LNCAP (cell line): ENCODE results near the gene MCOLN3.

Experiments
- CTCF ChIP-seq: fragments of 450-650 bp; IDR thresholded peaks from 2 replicates; pipeline ENCODE4 v1.5.1; 2017; ENCODE audit warnings: mild to moderate bottlenecking

Gene MCOLN3

GRCh38 chr1:85047472-85048295, 616 bp downstream of the MCOLN3 start:
- no peak for TF ChIP-seq CTCF

GRCh38 chr1:85047144-85047471, 1.2 kb downstream of the MCOLN3 start:
- TF ChIP-seq CTCF, result no peak

GRCh38 chr1:85042413-85042812, 5.9 kb downstream of the MCOLN3 start:
- TF ChIP-seq CTCF, result no peak

- no peak for TF ChIP-seq CTCF
These were observed 6.5 kb downstream of the MCOLN3 start for GRCh38 chr1:85041793-85042192.

- TF ChIP-seq CTCF, result no peak
These were observed 15.1 kb downstream of the MCOLN3 start for GRCh38 chr1:85033221-85033620.

GRCh38 chr1:85030536-85030935, 17.8 kb downstream of the MCOLN3 start:
- TF ChIP-seq CTCF, result no peak

DNA sequence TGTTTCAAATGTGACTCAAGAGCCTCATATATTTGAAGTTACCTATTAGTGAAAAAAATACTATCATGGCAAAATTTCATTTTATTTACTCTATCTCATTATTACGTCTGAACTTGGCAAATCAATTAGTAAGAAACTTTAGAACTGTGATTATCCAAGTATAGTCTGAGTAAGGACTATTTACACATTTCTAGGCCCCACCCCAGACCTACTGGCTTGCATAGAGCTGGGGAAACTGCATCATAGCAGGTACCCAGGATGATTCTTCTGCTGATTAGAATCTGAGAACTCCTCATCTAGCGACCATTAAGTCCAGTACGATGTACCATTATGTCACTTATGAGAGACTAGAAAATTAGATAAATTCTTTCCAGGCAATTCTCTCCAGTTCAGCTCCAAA, 20.1 kb downstream of the MCOLN3 start:
- TF ChIP-seq CTCF, result no peak
